ENCODE data around the gene STK25. TPM values are rescaled to one million over a fixed set of nuclear protein-coding genes. Genes with fewer than 3 reads are reported as not detected.

STK25 gene
- total RNA-seq: 10 to 100 TPM; 76.1 to 81.3 TPM
- 71.9 TPM for polyA plus RNA-seq (2013, experiment 1 of 2)
- 105 TPM for polyA plus RNA-seq (2013, experiment 2 of 2)
- total RNA-seq: 31.4 to 161 (median 91.0) reads per million in 172 experiments

DNA sequence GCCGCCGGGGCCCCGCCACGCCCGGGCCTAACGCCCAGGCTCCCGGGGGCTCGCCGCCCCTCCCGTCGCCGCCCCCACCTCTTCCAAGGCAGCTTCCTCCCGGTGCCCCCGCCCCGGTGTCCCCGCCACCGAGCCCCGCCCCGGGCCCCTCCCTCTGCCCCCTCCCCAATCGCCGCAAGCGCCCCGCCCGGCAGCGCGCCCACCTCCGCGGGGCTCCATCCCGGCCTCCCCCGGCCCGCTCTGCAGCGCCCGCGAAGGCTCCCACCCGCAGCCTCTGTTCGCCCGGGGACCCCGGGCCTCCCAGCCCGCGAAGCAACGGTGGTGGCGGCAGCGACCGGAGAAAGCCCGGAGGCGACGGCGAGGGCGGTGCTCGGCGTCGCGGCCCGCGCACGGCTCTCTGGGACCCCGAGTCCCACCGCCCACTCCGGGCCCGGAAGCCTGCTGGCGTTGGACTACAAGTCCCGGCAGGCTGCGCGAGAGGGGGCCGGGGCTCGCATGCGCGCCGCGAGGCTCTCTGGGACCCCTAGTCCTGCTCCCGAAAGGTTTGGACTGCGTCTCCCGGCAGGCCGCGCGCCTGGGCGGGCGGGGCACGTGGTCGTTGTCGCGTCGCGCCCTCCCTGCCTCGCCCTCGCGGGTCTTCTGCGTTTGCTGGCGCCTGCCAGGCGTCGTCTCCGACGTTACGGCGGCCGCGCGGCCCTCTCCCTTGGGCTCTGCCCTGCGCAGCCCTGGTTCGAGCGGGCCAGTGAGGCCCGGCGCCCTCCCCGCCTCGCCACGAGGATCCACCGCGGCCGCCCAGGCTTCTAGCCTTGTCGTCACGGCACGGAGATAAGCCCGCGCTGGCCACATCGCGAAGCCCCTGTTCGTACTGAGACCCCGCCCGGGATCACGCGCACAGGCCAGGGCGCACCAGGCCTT is at the start of gene STK25:
TSS of gene STK25 (minus strand) at position 345 of the 915 bp plus-strand sequence. CDS start 549 bp downstream, outside the sequence.
- peaks cover 30% of the 10 kb centered on the region for H3K4me1 ChIP-seq (ENCODE audit: insufficient read depth, low read length)
- intact Hi-C loops (cut with DNase I, micrococcal nuclease): loop anchor here (1.0 to 10.0 kb wide), 13 partner anchors 66 to 924 kb away; partner anchors contain the start of genes HDLBP (in 2 of the 2), SEPTIN2 (in 2 of the 2), D2HGDH (in 1 of the 2) and DTYMK (in 1 of the 2)
- DNase-seq (peak; percentile 94 to 99 (median 98)), ATAC-seq (ENCODE audit: poor library complexity) (peak; percentile 95)
- peak within 1 kb of the TSS; percentile 18 to 77 for H3K27ac ChIP-seq (ENCODE audit: low read depth in 1 of 2, low read length in 2 of 2)
- peak within 1 kb of the TSS; percentile 63 for H3K4me3 ChIP-seq (ENCODE audit: low read length)
- Mint-ChIP-seq H3K36me3 (ENCODE audit: low read depth) (no peaks in the 10 kb centered on the region), H3K4me3 (peak within 1 kb of the TSS; percentile 94), H3K27ac (peak within 1 kb of the TSS; percentile 78), H3K27me3 (no peaks in the 10 kb centered on the region), H3K4me1 (ENCODE audit: low read depth) (peaks cover 15% of the 10 kb centered on the region), H3K9me3 (no peaks in the 10 kb centered on the region)
- no peaks in the 10 kb centered on the region for H3K9me3 ChIP-seq (ENCODE audit: control insufficient read depth in 1 of 2, insufficient read depth in 1 of 2, low read length in 2 of 2)
- ChIA-PET CTCF (interaction anchor here (1.0 to 1.1 kb wide), 2 partner anchors 62 to 65 kb away, joined by 3 read pairs; no protein-coding TSS in a partner anchor), POLR2A (interaction anchor here (1.1 kb wide), 1 partner anchor 65 kb away, joined by 4 read pairs; no protein-coding TSS in a partner anchor)
- TF ChIP-seq, protein P1, sequence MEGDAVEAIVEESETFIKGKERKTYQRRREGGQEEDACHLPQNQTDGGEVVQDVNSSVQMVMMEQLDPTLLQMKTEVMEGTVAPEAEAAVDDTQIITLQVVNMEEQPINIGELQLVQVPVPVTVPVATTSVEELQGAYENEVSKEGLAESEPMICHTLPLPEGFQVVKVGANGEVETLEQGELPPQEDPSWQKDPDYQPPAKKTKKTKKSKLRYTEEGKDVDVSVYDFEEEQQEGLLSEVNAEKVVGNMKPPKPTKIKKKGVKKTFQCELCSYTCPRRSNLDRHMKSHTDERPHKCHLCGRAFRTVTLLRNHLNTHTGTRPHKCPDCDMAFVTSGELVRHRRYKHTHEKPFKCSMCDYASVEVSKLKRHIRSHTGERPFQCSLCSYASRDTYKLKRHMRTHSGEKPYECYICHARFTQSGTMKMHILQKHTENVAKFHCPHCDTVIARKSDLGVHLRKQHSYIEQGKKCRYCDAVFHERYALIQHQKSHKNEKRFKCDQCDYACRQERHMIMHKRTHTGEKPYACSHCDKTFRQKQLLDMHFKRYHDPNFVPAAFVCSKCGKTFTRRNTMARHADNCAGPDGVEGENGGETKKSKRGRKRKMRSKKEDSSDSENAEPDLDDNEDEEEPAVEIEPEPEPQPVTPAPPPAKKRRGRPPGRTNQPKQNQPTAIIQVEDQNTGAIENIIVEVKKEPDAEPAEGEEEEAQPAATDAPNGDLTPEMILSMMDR (IDR thresholded peaks at IDR 0.05): no peak
- H3K36me3 ChIP-seq (ENCODE audit: insufficient read depth, low read length): no peaks in the 10 kb centered on the region
- H3K27me3 ChIP-seq (ENCODE audit: control insufficient read depth in 1 of 2, insufficient read depth in 2 of 2, low read length in 2 of 2): no peaks in the 10 kb centered on the region

DNA sequence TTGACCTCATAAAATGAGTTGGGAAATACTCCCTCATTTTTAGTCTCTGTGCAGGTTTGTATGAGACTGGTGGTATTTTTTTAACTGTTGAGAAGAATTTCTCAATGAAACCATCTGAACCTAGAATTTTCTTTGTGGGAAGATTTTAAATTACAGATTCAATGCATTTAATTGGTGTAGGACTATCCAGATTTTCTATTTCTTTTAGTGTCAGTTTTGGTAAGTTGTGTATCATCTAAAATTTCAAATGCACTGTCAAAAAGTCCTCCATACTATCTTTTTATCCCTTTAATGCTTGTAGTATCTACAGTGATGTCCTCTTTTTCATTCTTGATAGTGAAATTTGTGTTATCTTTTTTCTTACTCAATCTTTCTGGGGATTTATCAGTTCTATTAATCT is 48.4 kb upstream of the STK25 start:
- H3K9me3 ChIP-seq (ENCODE audit: control insufficient read depth in 1 of 2, insufficient read depth in 1 of 2, low read length in 2 of 2): peaks cover 12 to 19% of the 10 kb centered on the region in 2 experiments
- Mint-ChIP-seq H3K27ac (no peak overlapping the region), H3K4me3 (peak overlapping the region; percentile 20), H3K9me3 (peaks cover 11% of the 10 kb centered on the region), H3K27me3 (peaks cover 51% of the 10 kb centered on the region), H3K4me1 (ENCODE audit: low read depth) (peaks cover 15% of the 10 kb centered on the region), H3K36me3 (ENCODE audit: low read depth) (peaks cover 4% of the 10 kb centered on the region)
- ATAC-seq (ENCODE audit: poor library complexity) (no peak), DNase-seq (no peak)
- ChIA-PET POLR2A (no interaction called here), CTCF (interaction anchor here (0.7 kb wide), 1 partner anchor 1037 kb away, joined by 3 read pairs; no protein-coding TSS in a partner anchor)
- peaks cover 17 to 38% of the 10 kb centered on the region in 2 experiments for H3K27me3 ChIP-seq (ENCODE audit: control insufficient read depth in 1 of 2, insufficient read depth in 2 of 2, low read length in 2 of 2)
- TF ChIP-seq, protein P1 (IDR thresholded peaks at IDR 0.05): no peak
- intact Hi-C loops (cut with DNase I, micrococcal nuclease): no loop called here
- no peak overlapping the region for H3K27ac ChIP-seq (ENCODE audit: low read depth in 1 of 2, low read length in 2 of 2)
- H3K4me1 ChIP-seq (ENCODE audit: insufficient read depth, low read length): peaks cover 12% of the 10 kb centered on the region
- no peaks in the 10 kb centered on the region for H3K36me3 ChIP-seq (ENCODE audit: insufficient read depth, low read length)
- H3K4me3 ChIP-seq (ENCODE audit: low read length): no peak overlapping the region

DNA sequence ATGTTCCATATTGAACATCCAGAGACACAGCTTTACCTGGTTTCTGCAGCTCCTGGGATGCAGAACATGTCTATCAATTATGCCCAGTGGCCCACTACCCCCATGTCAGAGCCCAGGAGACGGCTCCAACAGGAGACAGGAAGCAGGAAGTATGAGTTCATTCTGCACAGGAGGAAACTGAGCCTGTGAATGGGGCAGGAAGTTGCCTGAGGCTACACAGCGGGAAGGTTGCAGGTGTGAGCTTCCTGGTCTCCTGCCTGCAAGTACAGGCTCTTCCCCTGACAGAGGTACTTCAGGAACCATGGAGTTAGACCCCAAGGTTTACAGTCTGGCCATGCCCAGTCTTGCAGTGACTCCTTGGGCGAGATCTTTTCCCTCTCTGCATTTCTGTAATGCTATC is 47.3 kb upstream of the STK25 start:
- TF ChIP-seq, protein P1 (IDR thresholded peaks at IDR 0.05): no peak
- H3K4me3 ChIP-seq (ENCODE audit: low read length): no peak overlapping the region
- peaks cover 12 to 19% of the 10 kb centered on the region in 2 experiments for H3K9me3 ChIP-seq (ENCODE audit: control insufficient read depth in 1 of 2, insufficient read depth in 1 of 2, low read length in 2 of 2)
- intact Hi-C loops (cut with DNase I, micrococcal nuclease): no loop called here
- H3K4me1 Mint-ChIP-seq (ENCODE audit: low read depth): peaks cover 15% of the 10 kb centered on the region
- H3K9me3 Mint-ChIP-seq: peaks cover 11% of the 10 kb centered on the region
- H3K27me3 ChIP-seq (ENCODE audit: control insufficient read depth in 1 of 2, insufficient read depth in 2 of 2, low read length in 2 of 2): peaks cover 17 to 39% of the 10 kb centered on the region in 2 experiments
- ChIA-PET CTCF (no interaction called here), POLR2A (no interaction called here)
- H3K36me3 ChIP-seq (ENCODE audit: insufficient read depth, low read length): no peaks in the 10 kb centered on the region
- ATAC-seq (ENCODE audit: poor library complexity) (no peak), DNase-seq (no peak)
- peaks cover 4% of the 10 kb centered on the region for H3K36me3 Mint-ChIP-seq (ENCODE audit: low read depth)
- no peak overlapping the region for H3K4me3 Mint-ChIP-seq
- H3K27ac ChIP-seq (ENCODE audit: low read depth in 1 of 2, low read length in 2 of 2): no peak overlapping the region
- no peak overlapping the region for H3K27ac Mint-ChIP-seq
- H3K27me3 Mint-ChIP-seq: peaks cover 57% of the 10 kb centered on the region
- H3K4me1 ChIP-seq (ENCODE audit: insufficient read depth, low read length): peaks cover 12% of the 10 kb centered on the region
